Left ventricle myocardium inferior (tissue), 1 donor: ENCODE data around the gene PSENEN. TPM values are rescaled to one million over a fixed set of nuclear protein-coding genes. Genes with fewer than 3 reads are reported as not detected.

Experiments
- DNase-seq: peaks from one replicate; pipeline ENCODE4 v3.0.0-alpha.2; 2020
- H3K27ac ChIP-seq: fragments of 200-600 bp; replicated peaks from 2 replicates; pipeline ENCODE4 v1.8.0; 2021
- H3K27me3 ChIP-seq: fragments of 200-600 bp; 2 replicates; pipeline ENCODE4 v1.8.0; 2021; ENCODE audit warnings: low read depth
- H3K36me3 ChIP-seq: fragments of 200-600 bp; 2 replicates; pipeline ENCODE4 v1.8.0; 2021
- H3K4me1 ChIP-seq: fragments of 200-600 bp; 2 replicates; pipeline ENCODE4 v1.8.0; 2021
- H3K4me3 ChIP-seq: fragments of 200-600 bp; 2 replicates; pipeline ENCODE4 v1.8.0; 2021; ENCODE audit warnings: mild to moderate bottlenecking, moderate library complexity
- H3K9me3 ChIP-seq: fragments of 200-600 bp; replicated peaks from 2 replicates; pipeline ENCODE4 v1.8.0; 2021
- CTCF ChIP-seq: fragments of 200-600 bp; IDR thresholded peaks from 2 replicates; pipeline ENCODE4 v1.8.0; 2021; ENCODE audit warnings: antibody characterized with exemption, mild to moderate bottlenecking, borderline replicate concordance
- intact Hi-C: fragments of 100-400 bp; cut with micrococcal nuclease; formaldehyde crosslinking; loops from one replicate; pipeline ENCODE4 v1.11.0; 2022
- total RNA-seq: library from RNA; stranded (reverse); fragmentation: NEBNext Ultra II Directional; extraction: Animal tissue kit (Norgen Biotek cat#: 25700); gene quantifications from one replicate; pipeline ENCODE4 v1.2.1, GENCODE V29; 2021
- donor health status: DM: no; HTN: yes; CAD: no; lungs with severe emphysema.

The PSENEN gene
- total RNA-seq, 1 donor from 2014 or later, result 43.1 TPM

GRCh38 chr19:35781650-35782049 lies 36.2 kb downstream of the PSENEN start:
- TF ChIP-seq CTCF, result no peak
- no peak overlapping the region for H3K27ac ChIP-seq
- H3K9me3 ChIP-seq, result no peaks in the 10 kb centered on the region
- no peaks in the 10 kb centered on the region for H3K27me3 ChIP-seq
- DNase-seq, result no peak
- intact Hi-C loops, result no loop called here
- no peaks in the 10 kb centered on the region for H3K4me1 ChIP-seq
- H3K36me3 ChIP-seq, result peaks cover 15% of the 10 kb centered on the region
- H3K4me3 ChIP-seq, result no peak overlapping the region

GRCh38 chr19:35782589-35782988 lies 37.1 kb downstream of the PSENEN start:
- H3K4me1 ChIP-seq, result no peaks in the 10 kb centered on the region
- H3K9me3 ChIP-seq, result no peaks in the 10 kb centered on the region
- H3K36me3 ChIP-seq, result peaks cover 15% of the 10 kb centered on the region
- intact Hi-C loops, result no loop called here
- H3K4me3 ChIP-seq, result no peak overlapping the region
- TF ChIP-seq CTCF, result no peak
- DNase-seq, result no peak
- H3K27me3 ChIP-seq, result no peaks in the 10 kb centered on the region
- no peak overlapping the region for H3K27ac ChIP-seq

- peaks cover 15% of the 10 kb centered on the region for H3K36me3 ChIP-seq
- H3K4me1 ChIP-seq, result no peaks in the 10 kb centered on the region
- no peak overlapping the region for H3K27ac ChIP-seq
- intact Hi-C loops, result no loop called here
- TF ChIP-seq CTCF, result no peak
- no peaks in the 10 kb centered on the region for H3K27me3 ChIP-seq
- DNase-seq, result no peak
- H3K9me3 ChIP-seq, result no peaks in the 10 kb centered on the region
- no peak overlapping the region for H3K4me3 ChIP-seq
Measured at GRCh38 chr19:35783469-35784434, 38.3 kb downstream of the PSENEN start.

GRCh38 chr19:35784503-35785338 lies 39.3 kb downstream of the PSENEN start:
- Histone ChIP-seq H3K36me3 (peaks cover 15% of the 10 kb centered on the region), H3K9me3 (no peaks in the 10 kb centered on the region), H3K27ac (no peak overlapping the region), H3K27me3 (no peaks in the 10 kb centered on the region), H3K4me1 (no peaks in the 10 kb centered on the region), H3K4me3 (no peak overlapping the region)
- DNase-seq, result no peak
- intact Hi-C loops, result no loop called here
- TF ChIP-seq CTCF, result no peak

- no peak for TF ChIP-seq CTCF
- H3K36me3 ChIP-seq, result peaks cover 11% of the 10 kb centered on the region
- intact Hi-C loops, result no loop called here
- no peak overlapping the region for H3K27ac ChIP-seq
- H3K4me1 ChIP-seq, result no peaks in the 10 kb centered on the region
- H3K4me3 ChIP-seq, result no peak overlapping the region
- no peak for DNase-seq
- H3K27me3 ChIP-seq, result no peaks in the 10 kb centered on the region
- no peaks in the 10 kb centered on the region for H3K9me3 ChIP-seq
Measured at GRCh38 chr19:35785339-35785627, 39.8 kb downstream of the PSENEN start.
